ENCODE measurements around the gene FARP2.
A peak's percentile ranks its signal among the peaks of the same experiment; 100 is the strongest.

Gene FARP2

GRCh38 chr2:241307055-241307454 is 49.0 kb upstream of the FARP2 start (continued):
- no peak for TF ChIP-seq PRDM1 (tag by site-specific recombination; IDR thresholded peaks at IDR 0.05)
- no peak for TF ChIP-seq BCL6B (tag by site-specific recombination; IDR thresholded peaks at IDR 0.05)
- no peak for TF ChIP-seq ZNF433 (tag by site-specific recombination; IDR thresholded peaks at IDR 0.05; ENCODE audit: low read depth)
- TF ChIP-seq ZXDB (tag by site-specific recombination; IDR thresholded peaks at IDR 0.05): no peak

- peaks cover 18% of the 10 kb centered on the region for H3K4me1 ChIP-seq (ENCODE audit: control insufficient read depth, insufficient read depth, low read length)
- H3K4me3 ChIP-seq (ENCODE audit: low read depth, low read length): no peak overlapping the region
- no peaks in the 10 kb centered on the region for H3K9me3 ChIP-seq (ENCODE audit: control insufficient read depth, insufficient read depth, low read depth, low read length)
- H3K36me3 ChIP-seq (ENCODE audit: control insufficient read depth in 2 of 2, insufficient read depth in 1 of 2, low read length in 2 of 2): peaks cover 0 to 8% of the 10 kb centered on the region in 2 experiments; a peak in 1 of 3 replicates
- H3K27ac ChIP-seq (ENCODE audit: extremely low read depth, low read depth, low read length): no peak overlapping the region
- ChIA-PET POLR2A (no interaction called here), CTCF (no interaction called here)
- no peak for TF ChIP-seq MZF1 (tag by site-specific recombination; IDR thresholded peaks at IDR 0.05; ENCODE audit: borderline replicate concordance)
These were observed 47.8 kb upstream of the FARP2 start for GRCh38 chr2:241308267-241308666.

- Histone ChIP-seq H3K36me3 (ENCODE audit: control insufficient read depth in 2 of 2, insufficient read depth in 1 of 2, low read length in 2 of 2) (peaks cover 0 to 8% of the 10 kb centered on the region in 2 experiments; a peak in 1 of 3 replicates), H3K9me3 (ENCODE audit: control insufficient read depth, insufficient read depth, low read depth, low read length) (no peaks in the 10 kb centered on the region), H3K4me3 (ENCODE audit: low read depth, low read length) (no peak overlapping the region), H3K4me1 (ENCODE audit: control insufficient read depth, insufficient read depth, low read length) (peaks cover 21% of the 10 kb centered on the region), H3K27ac (ENCODE audit: extremely low read depth, low read depth, low read length) (no peak overlapping the region)
- CTCF ChIA-PET: no interaction called here
- POLR2A ChIA-PET: no interaction called here
- TF ChIP-seq ZNF600 (tag by site-specific recombination; IDR thresholded peaks at IDR 0.05) (peak; percentile 61), OVOL3 (tag by site-specific recombination; IDR thresholded peaks at IDR 0.05) (no peak)
These were observed 47.1 kb upstream of the FARP2 start for GRCh38 chr2:241308832-241309500.

GRCh38 chr2:241309684-241310117 is 46.4 kb upstream of the FARP2 start:
- POLR2A ChIA-PET: no interaction called here
- no peak for TF ChIP-seq ZNF175 (tag by site-specific recombination; IDR thresholded peaks at IDR 0.05)
- no peak for TF ChIP-seq ZNF280D (tag by site-specific recombination; IDR thresholded peaks at IDR 0.05)
- peak; percentile 18; the same call in 1 of the 2 replicates for TF ChIP-seq ZBTB8A (tag by site-specific recombination; IDR thresholded peaks at IDR 0.05)
- no peak for TF ChIP-seq ZNF214 (tag by site-specific recombination; IDR thresholded peaks at IDR 0.05; ENCODE audit: borderline replicate concordance)
- TF ChIP-seq ZBTB10 (tag by site-specific recombination; IDR thresholded peaks at IDR 0.05): no peak
- TF ChIP-seq ZNF777 (tag by site-specific recombination; IDR thresholded peaks at IDR 0.05; ENCODE audit: borderline replicate concordance): no peak
- peak; percentile 84 for TF ChIP-seq FEZF1 (tag by site-specific recombination; IDR thresholded peaks at IDR 0.05)
- no peak for TF ChIP-seq ZNF274 (IDR thresholded peaks at IDR 0.05; ENCODE audit: low read length)
- TF ChIP-seq ZNF274 (tag by site-specific recombination; IDR thresholded peaks at IDR 0.05; ENCODE audit: borderline replicate concordance): no peak
- TF ChIP-seq ZNF664 (tag by site-specific recombination; IDR thresholded peaks at IDR 0.05): no peak
- TF ChIP-seq BCL11A (tag by site-specific recombination; IDR thresholded peaks at IDR 0.05; ENCODE audit: low read depth): no peak
- no peak for TF ChIP-seq ZNF837 (tag by site-specific recombination; IDR thresholded peaks at IDR 0.05)
- no peak for TF ChIP-seq ZNF645 (tag by site-specific recombination; IDR thresholded peaks at IDR 0.05)
- Histone ChIP-seq H3K36me3 (ENCODE audit: control insufficient read depth in 2 of 2, insufficient read depth in 1 of 2, low read length in 2 of 2) (peaks cover 0 to 8% of the 10 kb centered on the region in 2 experiments; a peak in 1 of 3 replicates), H3K4me1 (ENCODE audit: control insufficient read depth, insufficient read depth, low read length) (peaks cover 21% of the 10 kb centered on the region), H3K27ac (ENCODE audit: extremely low read depth, low read depth, low read length) (no peak overlapping the region), H3K9me3 (ENCODE audit: control insufficient read depth, insufficient read depth, low read depth, low read length) (no peaks in the 10 kb centered on the region), H3K4me3 (ENCODE audit: low read depth, low read length) (no peak overlapping the region)
- CTCF ChIA-PET: no interaction called here

Measured in HEK293 (cell line).